ENCODE measurements around the gene LRRC56.

GRCh38 chr11:490930-491260 is 46.4 kb upstream of the LRRC56 start:
- no peak for TF ChIP-seq CTCF (IDR thresholded peaks at IDR 0.05)
- TF ChIP-seq SMC3 (IDR thresholded peaks at IDR 0.05): no peak
- no peak for TF ChIP-seq CBX8 (IDR thresholded peaks at IDR 0.05)
- no peak for TF ChIP-seq BCL3 (IDR thresholded peaks at IDR 0.05)
- TF ChIP-seq MAX (IDR thresholded peaks at IDR 0.05): no peak
- no peak for TF ChIP-seq RCOR1 (IDR thresholded peaks at IDR 0.05; ENCODE audit: low read depth, low read length)
- no peak for TF ChIP-seq POLR2A (IDR thresholded peaks at IDR 0.05; ENCODE audit: low read length)
- TF ChIP-seq RAD21 (conservative IDR thresholded peaks at IDR 0.05 in 1 of 2, IDR thresholded peaks at IDR 0.05 in 1 of 2): no peak
- TF ChIP-seq ATOH8 (CRISPR knock-in tag; IDR thresholded peaks at IDR 0.05; ENCODE audit: low read depth): no peak
- no peak for TF ChIP-seq EP300 (IDR thresholded peaks at IDR 0.05)
- no peak for TF ChIP-seq NFE2L2 (conservative IDR thresholded peaks at IDR 0.05; ENCODE audit: low read length)
- TF ChIP-seq ZC3H11A (IDR thresholded peaks at IDR 0.05): no peak
